ENCODE results near the gene GINS2. TPM values are rescaled to one million over a fixed set of nuclear protein-coding genes. Genes with fewer than 3 reads are reported as not detected.

The GINS2 gene
- total RNA-seq, 1 donor from 2014 or later, result 39.9 TPM

DNA sequence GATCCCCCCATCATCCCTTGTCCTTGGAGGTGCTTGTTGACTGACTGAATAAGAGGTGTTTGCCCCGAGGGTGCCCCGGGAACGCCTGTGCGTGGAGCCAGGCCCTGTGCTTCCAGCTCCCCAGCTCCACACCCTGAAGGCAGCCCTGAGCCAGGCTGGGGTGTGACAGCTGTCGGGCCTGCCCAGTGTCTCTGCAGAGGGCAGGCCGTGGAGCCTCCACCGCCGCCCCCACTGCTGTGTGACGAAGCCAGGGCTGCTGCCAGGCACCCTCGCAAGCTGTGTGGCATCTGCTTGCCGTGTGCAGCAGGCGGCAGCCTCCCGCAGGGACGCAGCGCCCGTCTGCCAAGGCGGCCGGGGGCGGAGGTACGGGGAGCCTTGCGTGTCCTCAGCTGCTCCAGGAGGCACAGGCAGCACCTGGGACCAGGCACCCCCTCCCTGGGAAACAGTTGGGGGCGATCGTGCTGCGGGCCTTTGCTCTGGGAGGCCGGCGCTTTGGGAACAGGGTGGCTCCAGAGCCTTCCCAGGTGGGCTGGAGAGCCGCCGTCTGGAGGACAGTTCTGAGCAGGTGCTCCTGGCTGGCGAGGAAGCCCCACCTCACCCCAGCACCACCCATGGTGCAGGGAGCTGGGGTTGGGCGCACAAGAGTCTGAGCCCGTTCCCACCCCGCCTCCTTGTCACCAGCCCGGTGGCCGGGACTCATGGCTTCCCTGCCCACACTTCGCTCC, 49.1 kb downstream of the GINS2 start:
- H3K4me3 Mint-ChIP-seq, result no peak overlapping the region
- TF ChIP-seq, protein P1, sequence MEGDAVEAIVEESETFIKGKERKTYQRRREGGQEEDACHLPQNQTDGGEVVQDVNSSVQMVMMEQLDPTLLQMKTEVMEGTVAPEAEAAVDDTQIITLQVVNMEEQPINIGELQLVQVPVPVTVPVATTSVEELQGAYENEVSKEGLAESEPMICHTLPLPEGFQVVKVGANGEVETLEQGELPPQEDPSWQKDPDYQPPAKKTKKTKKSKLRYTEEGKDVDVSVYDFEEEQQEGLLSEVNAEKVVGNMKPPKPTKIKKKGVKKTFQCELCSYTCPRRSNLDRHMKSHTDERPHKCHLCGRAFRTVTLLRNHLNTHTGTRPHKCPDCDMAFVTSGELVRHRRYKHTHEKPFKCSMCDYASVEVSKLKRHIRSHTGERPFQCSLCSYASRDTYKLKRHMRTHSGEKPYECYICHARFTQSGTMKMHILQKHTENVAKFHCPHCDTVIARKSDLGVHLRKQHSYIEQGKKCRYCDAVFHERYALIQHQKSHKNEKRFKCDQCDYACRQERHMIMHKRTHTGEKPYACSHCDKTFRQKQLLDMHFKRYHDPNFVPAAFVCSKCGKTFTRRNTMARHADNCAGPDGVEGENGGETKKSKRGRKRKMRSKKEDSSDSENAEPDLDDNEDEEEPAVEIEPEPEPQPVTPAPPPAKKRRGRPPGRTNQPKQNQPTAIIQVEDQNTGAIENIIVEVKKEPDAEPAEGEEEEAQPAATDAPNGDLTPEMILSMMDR (conservative IDR thresholded peaks at IDR 0.05), result no peak
- DNase-seq (ENCODE audit: extremely low spot score, unreplicated experiment), result no peak
- no peak overlapping the region for H3K27ac Mint-ChIP-seq
- peaks cover 3% of the 10 kb centered on the region for H3K36me3 Mint-ChIP-seq
- peaks cover 10% of the 10 kb centered on the region for H3K4me1 Mint-ChIP-seq (ENCODE audit: unreplicated experiment)
- no peaks in the 10 kb centered on the region for H3K27me3 Mint-ChIP-seq
- H3K9me3 Mint-ChIP-seq, result no peaks in the 10 kb centered on the region

DNA sequence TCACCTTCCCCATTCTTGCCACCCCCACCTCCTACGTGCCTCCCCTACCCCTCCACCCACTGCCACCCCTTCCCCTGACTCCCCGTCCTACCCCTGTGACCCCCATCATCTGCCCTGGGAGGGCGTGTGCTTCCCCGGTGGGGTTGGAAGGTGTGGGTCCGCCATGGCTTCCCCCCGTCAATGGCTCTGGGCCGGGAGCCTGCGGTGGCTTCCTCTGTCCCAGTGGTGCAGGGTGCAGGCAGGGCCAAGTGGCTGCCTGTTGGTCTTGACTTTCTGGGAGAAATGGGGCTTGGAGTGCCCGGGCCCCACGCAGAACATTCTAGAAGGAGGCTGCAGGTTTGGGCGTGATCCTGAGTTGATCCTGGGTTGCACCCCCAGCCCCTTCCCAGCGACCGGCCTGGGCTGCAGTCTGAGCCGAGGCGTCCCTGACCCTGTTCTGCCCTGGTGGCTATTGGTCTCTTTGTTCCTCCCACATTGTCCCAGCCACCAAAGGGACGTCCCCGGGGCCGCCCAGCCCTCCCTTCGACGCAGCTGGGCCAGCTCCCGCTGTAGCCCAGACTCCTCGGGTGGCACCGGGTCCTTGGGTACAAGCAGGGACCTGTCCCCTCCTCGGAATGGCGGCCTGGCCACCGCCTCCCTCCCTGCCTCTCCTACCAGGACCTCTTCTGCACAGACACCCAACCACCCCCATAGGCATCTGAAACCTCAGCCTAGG, 49.9 kb downstream of the GINS2 start:
- Mint-ChIP-seq H3K4me1 (ENCODE audit: unreplicated experiment) (peaks cover 4% of the 10 kb centered on the region), H3K36me3 (no peaks in the 10 kb centered on the region), H3K9me3 (no peaks in the 10 kb centered on the region), H3K27ac (no peak overlapping the region), H3K27me3 (no peaks in the 10 kb centered on the region), H3K4me3 (no peak overlapping the region)
- TF ChIP-seq, protein P1 (conservative IDR thresholded peaks at IDR 0.05), result no peak
- DNase-seq (ENCODE audit: extremely low spot score, unreplicated experiment), result no peak

DNA sequence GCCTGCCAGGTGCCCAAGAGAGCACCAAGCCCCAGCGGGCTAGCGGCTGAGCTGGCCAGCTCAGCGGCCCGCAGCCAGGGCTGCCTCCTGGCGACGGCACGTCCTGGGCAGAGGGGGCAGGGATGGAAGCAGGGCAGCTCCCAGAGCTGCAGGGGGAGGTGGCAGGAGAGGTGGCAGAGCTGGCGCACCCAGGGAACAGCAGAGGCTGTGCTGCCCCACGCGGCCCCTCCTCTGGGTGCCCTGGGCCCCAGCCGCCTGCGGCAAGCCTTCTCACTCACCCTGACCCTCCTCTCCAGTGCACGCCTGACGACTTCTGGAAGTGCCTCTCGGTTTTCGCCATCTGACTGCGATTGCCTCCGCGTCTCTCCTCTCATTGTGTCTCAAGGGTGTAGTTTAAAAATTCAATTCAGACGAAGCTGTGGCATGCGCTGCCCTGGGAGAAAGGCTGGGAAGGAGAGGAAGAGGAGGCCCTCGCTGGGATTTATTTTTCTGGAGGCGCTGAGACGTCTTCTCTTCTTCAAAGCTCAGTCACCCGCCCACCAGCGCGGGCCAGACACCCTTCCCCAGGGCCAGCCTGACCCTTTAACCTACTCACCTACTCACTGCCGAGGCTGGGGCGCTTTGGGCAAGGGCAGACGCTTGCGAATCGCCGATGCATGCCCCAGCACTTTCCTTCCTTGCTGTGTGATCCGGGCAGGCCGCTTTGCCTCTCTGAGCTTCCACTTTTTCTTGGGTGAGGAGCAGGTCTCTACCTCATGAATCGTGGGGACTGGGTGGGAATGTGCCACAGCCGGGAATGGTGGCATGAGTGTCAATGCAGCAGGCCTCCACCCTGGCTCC, 50.7 kb downstream of the GINS2 start:
- H3K27ac Mint-ChIP-seq, result no peak overlapping the region
- peaks cover 4% of the 10 kb centered on the region for H3K4me1 Mint-ChIP-seq (ENCODE audit: unreplicated experiment)
- H3K9me3 Mint-ChIP-seq, result no peaks in the 10 kb centered on the region
- H3K36me3 Mint-ChIP-seq, result no peaks in the 10 kb centered on the region
- TF ChIP-seq, protein P1 (conservative IDR thresholded peaks at IDR 0.05), result no peak
- H3K4me3 Mint-ChIP-seq, result no peak overlapping the region
- no peaks in the 10 kb centered on the region for H3K27me3 Mint-ChIP-seq
- DNase-seq (ENCODE audit: extremely low spot score, unreplicated experiment), result no peak

DNA sequence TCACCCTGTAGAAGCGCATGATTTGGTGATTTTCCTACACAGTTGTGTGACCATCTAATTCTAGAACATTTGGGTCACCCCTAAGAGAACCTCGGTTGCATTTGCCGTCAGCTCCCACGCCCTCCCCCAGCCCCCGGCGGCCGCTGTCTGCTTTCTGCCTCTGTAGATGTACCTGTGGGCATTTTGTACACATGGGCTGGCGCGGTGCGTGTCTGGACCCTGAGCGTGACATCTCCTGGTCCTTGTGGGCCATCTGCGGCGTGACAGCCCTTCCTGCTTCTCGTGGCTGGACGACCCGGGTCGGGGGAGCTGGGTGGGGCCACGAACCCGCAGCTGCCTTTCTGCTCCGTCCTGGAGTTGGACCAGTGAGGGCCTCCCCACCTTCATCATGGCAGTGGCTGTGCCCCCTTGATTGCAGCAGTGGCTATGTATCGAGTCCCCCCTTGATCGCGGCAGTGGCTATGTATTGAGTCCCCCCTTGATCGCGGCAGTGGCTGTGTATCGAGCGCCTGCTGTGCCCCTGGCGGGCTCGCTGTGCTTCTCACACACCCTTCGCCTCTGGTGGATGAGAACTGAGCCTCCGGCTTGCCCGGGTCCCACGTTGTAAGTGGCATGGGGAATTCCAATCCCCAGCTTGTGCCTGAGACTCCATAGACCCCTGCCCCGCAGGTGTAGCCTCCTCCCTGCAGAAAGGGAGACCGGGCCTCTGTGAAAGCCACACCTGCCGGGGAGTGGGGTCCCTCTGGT, 51.5 kb downstream of the GINS2 start:
- Mint-ChIP-seq H3K27me3 (no peaks in the 10 kb centered on the region), H3K4me3 (no peak overlapping the region), H3K36me3 (no peaks in the 10 kb centered on the region), H3K9me3 (no peaks in the 10 kb centered on the region), H3K4me1 (ENCODE audit: unreplicated experiment) (peaks cover 4% of the 10 kb centered on the region), H3K27ac (no peak overlapping the region)
- TF ChIP-seq, protein P1 (conservative IDR thresholded peaks at IDR 0.05), result no peak
- DNase-seq (ENCODE audit: extremely low spot score, unreplicated experiment), result no peak

DNA sequence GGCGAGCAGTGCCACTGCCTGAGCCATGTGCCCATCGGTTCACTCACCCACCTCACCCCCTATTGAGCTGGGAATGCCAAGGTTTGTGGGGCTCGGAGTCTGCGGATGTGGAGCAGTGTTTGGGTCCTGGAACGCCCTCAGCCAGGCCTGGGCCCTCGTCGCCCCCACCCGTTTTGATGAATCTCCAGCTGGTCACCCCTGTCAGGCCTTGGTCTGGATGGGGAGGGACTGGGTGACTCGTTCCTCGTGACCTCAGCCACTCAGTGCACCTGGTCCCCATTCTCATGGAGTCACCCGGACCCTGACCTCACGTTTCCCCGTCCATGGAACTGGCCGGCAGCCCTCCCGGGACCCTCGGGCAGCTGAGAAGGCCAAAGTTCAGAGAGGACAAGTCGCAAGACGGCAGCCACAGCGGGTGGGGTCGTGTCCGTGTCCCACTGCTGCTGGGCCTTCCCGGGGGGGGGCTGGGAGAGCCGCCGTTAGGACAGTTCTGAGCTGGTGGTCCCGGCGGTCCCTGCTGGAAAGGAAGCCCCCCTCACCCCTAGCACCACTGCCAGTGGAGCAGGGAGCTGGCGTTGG, 52.4 kb downstream of the GINS2 start:
- DNase-seq (ENCODE audit: extremely low spot score, unreplicated experiment), result no peak

More for the DNA sequence above, 52.4 kb downstream of the GINS2 start:
- H3K4me3 Mint-ChIP-seq, result no peak overlapping the region
- no peaks in the 10 kb centered on the region for H3K27me3 Mint-ChIP-seq
- peaks cover 4% of the 10 kb centered on the region for H3K4me1 Mint-ChIP-seq (ENCODE audit: unreplicated experiment)
- H3K27ac Mint-ChIP-seq, result no peak overlapping the region
- no peaks in the 10 kb centered on the region for H3K9me3 Mint-ChIP-seq
- TF ChIP-seq, protein P1 (conservative IDR thresholded peaks at IDR 0.05), result no peak
- no peaks in the 10 kb centered on the region for H3K36me3 Mint-ChIP-seq
